Testis (tissue), 3 donors: ENCODE results near the gene CYP24A1. TPM values are rescaled to one million over a fixed set of nuclear protein-coding genes. Genes with fewer than 3 reads are reported as not detected.

ENCODE experiments used
- DNase-seq: peaks from one replicate; pipeline ENCODE4 v3.0.0-alpha.2; 2019
- H3K27ac ChIP-seq, 2 donors: fragments of 200-600 bp; sonication (generic); one replicate each; pipeline ENCODE4 v1.5.1; 2019
- H3K27me3 ChIP-seq: fragments of 200-600 bp; sonication (generic); one replicate; pipeline ENCODE4 v1.5.1; 2019
- H3K36me3 ChIP-seq: fragments of 200-600 bp; sonication (generic); one replicate; pipeline ENCODE4 v1.5.1; 2017; ENCODE audit warnings: low read depth; ENCODE audit errors: missing control alignments
- H3K4me1 ChIP-seq: fragments of 200-600 bp; sonication (generic); one replicate; pipeline ENCODE4 v1.5.1; 2019
- H3K4me3 ChIP-seq, 2 donors: fragments of 200-600 bp; sonication (generic); one replicate each; pipeline ENCODE4 v1.5.1; 2017 to 2019
- H3K9me3 ChIP-seq: fragments of 200-600 bp; sonication (generic); one replicate; pipeline ENCODE4 v1.5.1; 2017
- CTCF ChIP-seq, 3 experiments: fragments of 450-650 bp in 2 of 3; fragments of 200-600 bp in 1 of 3; sonication (generic) in 1 of 3; IDR thresholded peaks; one replicate each; pipeline ENCODE4 v1.5.1; 2016 to 2019; ENCODE audit warnings: antibody characterized with exemption in 3 of 3, mild to moderate bottlenecking in 2 of 3, moderate library complexity in 1 of 3
- POLR2A ChIP-seq: fragments of 450-650 bp; IDR thresholded peaks from one replicate; pipeline ENCODE4 v1.6.1; 2017; ENCODE audit warnings: antibody characterized with exemption, mild to moderate bottlenecking, moderate library complexity
- WGBS, 2 donors: methylation state at CpG; one replicate each; pipeline ENCODE4 v1.1.5; 2018; 5-methylcytosine and 5-hydroxymethylcytosine counted together
- intact Hi-C: fragments of 100-400 bp; cut with DNase I; formaldehyde crosslinking; loops from one replicate; pipeline ENCODE4 v1.15.1; 2023; ENCODE audit warnings: low total_unique reads
- polyA plus RNA-seq: library from polyadenylated mRNA; stranded (reverse); fragments of 350-450 nt; fragmentation: Illumina TruSeq; extraction: RNeasy Lipid Tissue Mini Kit (QIAGEN cat#74804); gene quantifications from one replicate; pipeline ENCODE4 v1.2.3, GENCODE V29; 2014; ENCODE audit warnings: low read depth, low replicate concordance; ENCODE audit not compliant: insufficient read depth
- total RNA-seq, 2 donors: library from RNA; depleted of rRNA; stranded (reverse); fragments of >200 nt; gene quantifications; one replicate each; pipeline ENCODE4 v1.2.3, GENCODE V29; 2016

Gene CYP24A1
- total and polyA plus RNA-seq, 3 donors from 2014 or later: 0.43 to 0.94 TPM; not detected in 1

GRCh38 chr20:54208548-54209176, 34.9 kb upstream of the CYP24A1 start:
- WGBS, 2 donors: 0 to 1% methylated on average over 12 to 15 of the region's 15 CpGs
- peak; percentile 53 for DNase-seq
- Histone ChIP-seq H3K4me1 (peaks cover 13% of the 10 kb centered on the region), H3K9me3 (no peaks in the 10 kb centered on the region), H3K4me3 (peak overlapping the region; percentile 74 to 93), H3K27me3 (no peaks in the 10 kb centered on the region), H3K36me3 (no peaks in the 10 kb centered on the region), H3K27ac (peak overlapping the region; percentile 98 to 100)
- intact Hi-C loops: no loop called here
- TF ChIP-seq CTCF (IDR thresholded peaks at IDR 0.05) (no peak), POLR2A (no peak)

DNA sequence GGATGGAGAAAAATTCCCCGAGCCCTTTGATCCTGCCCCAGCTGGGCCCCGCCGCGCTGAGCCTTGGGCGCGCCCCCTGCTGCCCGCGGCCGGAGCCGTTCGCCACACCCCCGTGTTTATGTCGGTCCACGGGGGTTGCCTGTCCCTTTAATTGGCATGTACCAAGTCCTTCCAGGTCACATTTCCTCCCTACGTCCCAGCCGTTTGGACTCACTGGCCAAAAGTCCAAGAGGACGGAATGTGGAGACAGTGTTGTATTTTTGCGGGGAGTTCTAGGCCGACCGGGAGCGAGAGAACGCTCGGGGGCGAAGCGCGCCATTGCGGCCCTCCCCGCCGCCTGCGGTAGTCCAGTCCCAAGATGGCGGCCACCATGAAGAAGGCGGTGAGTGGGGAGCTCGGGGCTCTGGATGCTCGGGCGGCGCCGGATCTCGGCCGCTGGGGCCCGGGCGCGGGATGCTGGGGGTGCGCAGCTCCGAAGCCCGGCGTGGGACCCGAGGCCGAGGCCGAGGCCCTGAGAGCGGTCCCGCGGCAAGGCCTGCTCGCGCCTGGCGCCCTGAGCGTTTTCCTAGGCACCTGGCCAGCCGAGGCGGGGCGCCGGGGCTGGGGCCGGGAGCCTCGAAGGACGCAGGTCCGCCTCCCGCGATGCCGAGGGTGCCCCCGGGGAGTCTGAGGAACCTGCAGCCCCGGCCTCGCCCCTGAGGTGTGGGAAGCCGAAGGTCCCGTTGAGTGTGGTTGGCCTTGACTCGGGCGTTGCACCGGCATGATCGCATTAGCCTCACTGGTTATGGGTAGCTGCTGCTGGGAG, 34.2 kb upstream of the CYP24A1 start, which contains the start of gene PFDN4:
Gene PFDN4 (plus strand): TSS at position 345 of the 805 bp plus-strand sequence. CDS start 14 bp downstream, at position 359.
- peaks cover 13% of the 10 kb centered on the region for H3K4me1 ChIP-seq
- H3K27ac ChIP-seq: peak within 1 kb of the TSS; percentile 98 to 100
- H3K4me3 ChIP-seq: peak within 1 kb of the TSS; percentile 74 to 93
- H3K27me3 ChIP-seq: no peaks in the 10 kb centered on the region
- TF ChIP-seq POLR2A (no peak), CTCF (IDR thresholded peaks at IDR 0.05) (peak in 2 of 3 experiments; percentile 69 to 80)
- no peaks in the 10 kb centered on the region for H3K9me3 ChIP-seq
- intact Hi-C loops: no loop called here
- WGBS, 2 donors: 0 to 1% methylated on average over 21 to 56 of the region's 76 CpGs
- no peaks in the 10 kb centered on the region for H3K36me3 ChIP-seq
- DNase-seq: peak; percentile 88

DNA sequence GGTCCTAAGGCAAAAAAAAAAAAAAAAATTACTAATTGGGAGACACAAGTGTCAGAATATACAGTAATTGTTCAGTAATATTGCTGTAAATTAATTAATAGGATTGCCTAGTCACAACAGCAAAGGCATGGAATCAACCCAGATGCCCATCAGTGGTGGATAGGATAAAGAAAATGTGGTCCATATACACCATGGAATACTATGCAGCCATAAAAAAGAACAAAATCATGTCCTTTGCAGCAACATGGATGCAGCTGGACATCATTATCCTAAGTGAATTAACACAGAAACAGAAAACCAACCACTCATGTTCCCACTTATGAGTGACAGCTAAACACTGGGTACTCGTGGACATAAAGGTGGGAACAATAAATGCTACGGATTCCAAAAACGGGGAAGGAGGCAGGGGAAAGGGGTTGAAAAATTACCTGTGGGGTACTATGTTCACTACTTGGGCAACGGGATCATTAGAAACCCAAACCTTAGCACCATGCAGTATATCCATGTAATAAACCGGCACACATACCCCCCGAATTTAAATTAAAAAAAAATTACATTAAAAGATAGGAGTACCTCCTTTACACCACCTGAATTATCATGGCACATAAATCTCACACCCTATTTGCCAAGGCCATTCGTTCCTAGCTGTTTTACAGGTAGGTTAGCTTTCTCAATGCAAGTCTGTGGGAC, 33.4 kb upstream of the CYP24A1 start:
- peak overlapping the region; percentile 98 to 100 for H3K27ac ChIP-seq
- H3K4me3 ChIP-seq: peak overlapping the region; percentile 74 to 93
- peaks cover 13% of the 10 kb centered on the region for H3K4me1 ChIP-seq
- 46 to 48% methylated on average over 6 to 7 of the region's 7 CpGs for WGBS, 2 donors
- intact Hi-C loops: no loop called here
- H3K9me3 ChIP-seq: no peaks in the 10 kb centered on the region
- no peaks in the 10 kb centered on the region for H3K27me3 ChIP-seq
- no peak for DNase-seq
- TF ChIP-seq CTCF (IDR thresholded peaks at IDR 0.05): no peak
- H3K36me3 ChIP-seq: no peaks in the 10 kb centered on the region

DNA sequence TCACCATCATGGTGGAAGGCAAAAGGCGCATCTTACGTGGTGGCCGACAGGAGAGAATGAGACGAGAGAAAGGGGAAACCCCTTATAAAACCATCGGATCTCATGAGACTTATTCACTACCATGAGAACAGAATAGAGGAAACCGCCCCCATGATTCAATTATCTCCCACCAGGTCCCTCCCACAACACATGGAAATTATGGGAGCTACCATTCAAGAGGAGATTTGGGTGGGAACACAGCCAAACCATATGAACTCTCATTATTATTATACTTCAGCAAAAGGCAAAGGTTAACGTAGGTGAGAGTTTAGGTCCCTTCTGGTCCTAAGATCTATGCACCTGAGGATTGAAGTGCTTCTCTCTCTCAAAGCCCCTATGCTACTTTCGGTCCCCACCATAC, 31.7 kb upstream of the CYP24A1 start:
- TF ChIP-seq CTCF (IDR thresholded peaks at IDR 0.05): no peak
- TF ChIP-seq POLR2A: no peak
- Histone ChIP-seq H3K36me3 (no peaks in the 10 kb centered on the region), H3K27me3 (no peaks in the 10 kb centered on the region), H3K9me3 (no peaks in the 10 kb centered on the region), H3K4me1 (peaks cover 13% of the 10 kb centered on the region), H3K4me3 (no peak overlapping the region), H3K27ac (no peak overlapping the region)
- intact Hi-C loops: no loop called here
- no peak for DNase-seq
- WGBS, 2 donors: 83% methylated on average over 8 of the region's 8 CpGs
